HG03439 (cell line): ENCODE data around the gene PRR5L.

Experiments
- ATAC-seq: cut with Tn5 transposase; IDR thresholded peaks from one replicate; pipeline ENCODE4 v1.9.1; 2021; ENCODE audit warnings: mild to moderate bottlenecking, moderate library complexity; ENCODE audit not compliant: unreplicated experiment

The PRR5L gene

GRCh38 chr11:36399236-36399635, 103.1 kb downstream of the PRR5L start:
- no peak for ATAC-seq

DNA sequence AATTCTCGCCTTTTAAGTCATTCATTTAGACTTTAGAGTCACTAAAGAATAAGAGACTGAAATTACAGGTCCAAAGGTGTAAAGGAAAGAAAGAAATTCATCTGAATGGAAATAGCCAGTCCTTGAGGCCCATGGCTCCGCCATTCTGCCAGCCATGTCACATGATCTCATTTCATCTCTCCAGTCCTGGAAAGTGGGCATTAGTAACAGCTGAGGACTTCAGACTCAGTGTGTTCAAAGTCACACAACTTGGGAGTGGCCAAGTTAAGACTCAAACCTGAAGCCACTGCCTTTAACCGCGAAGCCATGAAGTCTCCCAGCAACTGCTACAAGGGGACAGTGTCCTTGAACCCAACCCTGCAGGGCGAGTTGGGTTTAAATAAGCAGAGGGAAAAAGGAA, 103.7 kb downstream of the PRR5L start:
- ATAC-seq, result no peak

DNA sequence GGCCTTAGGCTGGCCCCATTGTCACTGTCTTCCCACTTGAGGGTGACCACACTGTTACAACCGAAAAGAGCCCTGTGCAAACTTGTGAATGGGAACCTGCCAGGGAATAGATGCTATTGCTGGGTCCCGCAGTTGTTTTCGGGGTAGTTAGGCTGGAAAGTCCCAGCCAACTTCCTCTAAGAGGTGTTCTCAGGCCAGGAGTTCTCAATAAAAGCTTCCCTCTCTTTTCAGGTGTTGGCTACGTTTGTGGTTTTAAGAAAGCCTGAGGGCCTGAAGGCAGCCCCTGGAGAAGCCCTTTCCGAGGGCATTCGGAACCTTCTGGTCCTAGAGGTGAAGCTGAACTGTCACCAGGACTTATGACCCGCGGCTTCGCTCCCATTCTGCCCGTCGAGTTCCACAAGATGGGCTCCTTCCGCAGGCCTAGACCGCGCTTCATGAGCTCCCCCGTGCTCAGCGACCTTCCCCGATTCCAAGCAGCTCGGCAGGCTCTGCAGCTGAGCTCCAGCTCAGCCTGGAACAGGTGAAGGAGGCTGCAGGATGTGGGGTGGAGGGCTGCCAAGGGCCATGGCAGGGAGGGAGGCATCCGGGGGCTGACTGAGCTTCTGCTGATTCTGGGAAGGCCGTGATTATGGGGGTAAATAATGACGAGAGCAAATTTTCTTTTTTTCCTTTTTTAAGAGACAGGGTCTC, 104.8 kb downstream of the PRR5L start:
- no peak for ATAC-seq

DNA sequence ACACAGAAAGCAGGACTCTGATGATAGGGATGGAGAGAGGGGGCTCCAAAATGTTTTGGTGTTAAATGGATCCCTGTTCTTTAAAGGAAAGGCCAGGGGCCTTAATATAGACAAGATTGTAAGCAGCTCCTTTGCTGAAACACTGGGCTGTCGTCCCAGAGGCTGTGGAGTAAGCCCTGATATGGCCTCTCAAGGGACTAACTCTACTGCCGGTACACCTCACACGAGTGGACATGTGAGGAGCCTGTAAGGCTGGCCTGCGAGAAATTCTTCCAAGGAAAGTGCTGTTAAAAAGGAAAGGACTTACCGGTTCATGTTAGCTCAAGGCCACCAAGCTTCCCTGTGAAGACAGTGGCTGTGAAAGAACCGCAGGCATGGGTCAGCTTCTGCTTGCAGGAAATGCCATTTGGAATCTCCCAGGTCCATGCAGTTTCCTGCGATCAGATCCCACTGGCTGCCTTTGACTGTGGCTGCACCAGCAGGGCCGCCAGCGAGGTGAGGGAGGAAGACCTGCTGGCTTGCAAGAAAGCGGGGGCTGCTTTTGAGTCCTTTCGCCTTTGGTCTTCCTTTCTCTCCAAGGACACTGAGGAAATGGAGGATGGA, 106.6 kb downstream of the PRR5L start:
- ATAC-seq, result no peak

GRCh38 chr11:36403661-36404060, 107.6 kb downstream of the PRR5L start:
- ATAC-seq, result no peak

DNA sequence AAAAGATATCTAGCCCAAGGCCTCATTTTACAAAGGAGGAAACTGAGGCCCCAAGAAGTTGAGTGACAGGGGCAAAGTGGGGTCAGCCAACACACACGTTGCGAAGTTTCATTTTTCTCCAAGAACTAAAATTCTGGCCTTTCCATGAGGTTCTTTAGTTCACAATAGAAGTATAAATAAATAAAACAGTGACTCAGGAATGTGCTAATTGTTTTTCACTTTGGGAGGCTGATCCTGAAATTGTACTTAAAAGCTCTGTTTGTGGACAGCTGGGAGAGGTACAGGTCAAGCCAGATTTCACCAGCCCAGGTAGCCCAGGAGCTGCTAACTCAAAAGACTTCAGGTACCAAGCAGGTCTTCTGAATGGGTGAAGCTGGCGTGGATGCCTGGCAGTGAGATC, 108.7 kb downstream of the PRR5L start:
- ATAC-seq, result no peak

DNA sequence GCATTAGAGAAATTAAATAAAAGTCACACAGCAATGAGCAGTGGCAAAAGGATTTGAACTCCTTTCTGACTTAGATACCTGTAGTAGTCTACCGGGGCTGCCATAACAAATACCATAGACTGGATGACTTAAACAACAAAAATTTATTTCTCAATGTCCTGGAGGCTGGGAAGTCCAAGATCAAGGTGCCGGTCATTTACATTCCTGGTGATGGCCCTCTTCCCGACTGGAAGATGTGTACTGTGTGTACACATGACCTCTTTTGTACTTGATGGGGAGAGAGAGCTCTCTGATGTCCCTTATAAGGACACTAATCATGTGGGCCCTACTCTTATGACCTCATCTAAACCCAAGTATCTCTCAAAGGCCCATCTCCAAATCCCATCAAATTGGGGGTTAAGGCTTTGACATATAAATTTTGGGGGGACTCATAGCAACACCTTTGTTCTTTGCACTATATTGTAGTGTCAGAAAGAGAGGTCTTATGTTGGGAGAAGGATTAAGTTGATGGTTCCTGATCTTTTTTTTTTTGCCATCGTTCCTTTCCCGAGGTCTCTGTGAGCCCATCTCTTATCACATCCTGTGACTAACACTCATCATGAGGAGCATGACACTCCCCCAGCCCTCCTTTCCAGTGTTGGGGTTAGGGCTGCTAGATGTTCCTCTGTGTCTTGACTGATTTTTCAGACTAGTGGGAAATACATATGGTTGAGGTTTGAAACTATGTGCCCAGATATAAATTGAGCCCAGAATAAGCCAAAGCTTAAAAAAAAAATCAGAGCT, 109.7 kb downstream of the PRR5L start:
- no peak for ATAC-seq

DNA sequence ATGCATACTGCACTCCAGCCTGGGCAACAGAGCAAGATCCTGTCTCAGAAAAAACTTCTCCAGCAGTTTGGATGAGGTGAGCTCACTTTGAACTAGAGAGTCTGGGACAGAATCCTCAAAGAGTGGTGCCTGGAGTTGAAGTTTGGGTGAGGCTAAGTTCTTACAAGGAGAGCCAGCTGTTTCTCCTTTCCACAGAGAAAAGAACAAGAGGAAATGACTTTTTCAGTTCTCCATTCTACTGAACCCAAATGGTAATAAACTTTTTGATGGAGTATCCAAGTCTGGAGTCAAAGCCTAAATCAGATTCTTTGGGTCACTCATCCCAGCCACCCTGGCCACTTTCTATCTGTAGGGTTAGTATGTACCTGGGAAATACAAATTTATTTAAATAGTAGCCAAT, 111.3 kb downstream of the PRR5L start:
- no peak for ATAC-seq

- ATAC-seq, result no peak
These were observed 112.5 kb downstream of the PRR5L start for GRCh38 chr11:36408498-36409136.

- no peak for ATAC-seq
These were observed 113.2 kb downstream of the PRR5L start for GRCh38 chr11:36409152-36409816.

GRCh38 chr11:36411202-36411640, 115.1 kb downstream of the PRR5L start:
- no peak for ATAC-seq

GRCh38 chr11:36412781-36413383, 116.8 kb downstream of the PRR5L start:
- no peak for ATAC-seq

DNA sequence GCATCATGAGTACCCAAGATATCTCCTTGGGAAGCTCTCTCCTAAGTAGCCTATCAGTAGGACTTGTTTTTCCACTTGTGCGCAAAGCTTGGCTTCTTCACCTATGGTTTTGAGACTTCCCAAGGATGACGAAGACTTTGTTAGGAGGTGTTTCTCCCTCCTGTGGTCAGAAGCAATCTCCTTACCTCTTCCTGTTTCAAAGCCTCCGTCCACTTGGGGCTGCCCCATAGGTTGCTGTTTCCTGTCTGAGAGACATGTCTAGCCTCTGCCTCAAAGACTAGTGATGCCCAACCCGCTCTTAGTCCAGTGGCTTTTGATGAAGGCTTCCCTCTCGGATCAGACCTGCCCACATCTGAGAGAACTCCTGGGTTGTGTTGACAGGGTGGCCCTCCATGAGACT, 121.1 kb downstream of the PRR5L start:
- no peak for ATAC-seq

GRCh38 chr11:36419791-36420424, 123.8 kb downstream of the PRR5L start:
- ATAC-seq, result no peak

DNA sequence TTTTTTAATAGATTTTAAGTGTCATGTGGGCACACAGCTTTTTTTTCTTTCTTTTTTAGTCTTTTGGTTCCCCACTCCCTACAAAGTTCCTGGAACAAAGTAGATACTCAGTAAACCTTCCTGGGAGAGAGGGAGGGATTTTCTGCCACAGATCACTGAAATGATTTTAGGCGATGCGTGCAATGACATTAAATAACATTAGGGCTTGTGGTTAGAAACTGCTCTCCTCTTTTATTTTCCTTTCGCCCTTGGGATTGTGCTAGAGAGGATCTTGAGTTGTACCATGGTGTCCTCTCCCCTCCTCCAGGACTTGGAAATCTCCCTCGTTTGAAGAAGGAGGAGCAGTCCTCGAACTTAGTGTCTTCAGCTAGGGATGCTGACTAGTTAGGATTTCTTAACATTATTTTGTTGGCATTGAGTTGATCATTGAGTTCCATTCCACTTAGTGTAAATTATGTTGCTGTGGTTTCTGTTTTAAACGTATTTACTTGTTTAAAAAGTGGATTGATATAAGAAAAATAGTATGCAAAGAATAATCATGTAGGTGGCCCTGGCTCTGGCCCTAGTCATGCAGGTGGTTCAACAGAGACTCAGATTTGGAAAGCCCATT, 125.6 kb downstream of the PRR5L start:
- no peak for ATAC-seq

DNA sequence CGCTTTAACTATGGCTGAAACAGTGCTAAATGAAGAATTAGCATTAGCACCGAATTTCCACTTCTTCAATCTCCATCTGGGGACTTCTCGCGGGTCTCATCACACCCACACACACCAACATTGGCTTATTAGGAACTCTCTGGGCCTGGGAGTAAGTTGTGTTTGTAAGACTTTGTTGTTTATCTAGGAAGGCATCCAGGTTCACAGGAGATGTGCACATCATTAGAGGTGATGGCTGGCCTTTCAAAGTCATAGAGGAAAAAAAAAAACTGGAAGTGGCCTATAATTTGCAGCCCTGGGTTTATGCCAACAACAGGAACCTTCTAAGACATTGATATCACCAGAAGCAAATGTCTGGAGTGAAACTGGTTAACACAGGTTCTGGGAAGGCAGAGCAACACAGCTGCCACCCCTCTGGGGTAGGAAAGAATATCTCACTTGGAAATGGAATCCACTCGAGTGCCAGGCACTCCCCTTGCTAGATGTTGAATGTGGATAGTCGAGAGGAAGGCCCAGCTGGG, 129.5 kb downstream of the PRR5L start:
- ATAC-seq, result no peak

GRCh38 chr11:36426226-36426848, 130.2 kb downstream of the PRR5L start:
- ATAC-seq, result no peak

- no peak for ATAC-seq
These were observed 131.0 kb downstream of the PRR5L start for GRCh38 chr11:36427079-36427478.

DNA sequence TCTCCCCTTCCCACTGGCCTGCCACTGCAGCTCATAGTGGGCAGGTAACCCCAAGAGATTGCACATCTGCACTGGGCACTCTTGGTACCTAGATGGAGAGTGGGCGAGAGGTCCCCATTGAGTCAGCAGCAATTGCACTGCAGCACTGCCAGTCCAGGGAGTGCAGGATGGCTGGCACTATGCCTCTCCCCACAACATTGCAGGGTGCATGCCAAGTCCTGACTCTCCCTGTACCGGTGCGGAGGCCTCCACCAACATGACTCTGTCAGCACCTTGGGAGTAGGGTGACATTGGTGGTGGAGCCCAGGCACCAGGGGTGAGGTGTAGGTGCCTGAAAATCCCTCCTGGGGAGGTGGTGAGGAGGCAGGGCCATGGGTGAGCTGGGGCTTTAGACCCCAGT, 131.8 kb downstream of the PRR5L start:
- no peak for ATAC-seq
